ENCODE results near the gene SEPTIN1.
"Not testable (repeated sequence)": the region's sequence is repeated elsewhere in the genome, so short reads cannot be mapped to it uniquely, and the experiment has no call there.

Gene SEPTIN1

GRCh38 chr16:30357085-30357714 lies 25.2 kb downstream of the SEPTIN1 start:
- no peak for DNase-seq

DNA sequence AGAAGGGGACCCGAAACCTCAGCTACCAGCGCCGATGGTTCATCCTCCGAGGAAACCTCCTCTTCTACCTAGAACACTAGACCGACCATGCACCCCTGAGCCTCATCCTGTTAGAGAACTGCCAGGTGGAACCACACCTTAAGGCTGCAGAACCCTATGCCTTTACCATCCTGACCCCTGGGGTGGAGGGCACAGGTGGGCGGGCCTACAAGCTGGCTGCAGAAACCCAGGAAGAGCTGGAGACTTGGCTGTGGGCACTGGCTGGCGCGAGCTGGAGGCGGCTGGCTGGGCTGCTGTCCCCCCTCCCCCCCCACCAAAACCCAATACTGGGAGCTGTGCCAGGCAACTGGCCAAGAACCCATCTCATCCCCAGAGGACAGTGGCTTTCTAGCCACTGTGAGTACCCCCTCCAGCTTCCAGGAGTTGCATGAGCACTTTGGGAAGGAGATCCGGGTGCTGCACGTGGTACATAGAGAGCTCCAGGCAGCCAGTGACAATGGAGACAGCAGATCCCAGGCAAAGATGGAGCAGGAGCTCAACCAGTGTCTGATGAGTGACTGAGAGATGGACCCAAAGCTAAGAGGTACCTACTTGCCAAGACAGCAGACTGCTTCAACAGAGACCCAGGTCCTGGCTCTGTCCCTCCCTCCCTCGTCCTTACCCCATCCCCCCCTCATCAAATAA lies 25.8 kb downstream of the SEPTIN1 start:
- no peak for DNase-seq

GRCh38 chr16:30355954-30356308 lies 26.4 kb downstream of the SEPTIN1 start:
- DNase-seq, result no peak

- peak; percentile 85 for DNase-seq
Observed at GRCh38 chr16:30355144-30355953, 27.0 kb downstream of the SEPTIN1 start, which contains the start of gene CD2BP2. CD2BP2 (minus strand) TSS chr16:30355308; CDS start chr16:30354681, 627 bp downstream.

GRCh38 chr16:30354423-30355143 lies 27.8 kb downstream of the SEPTIN1 start:
- DNase-seq, result no peak

- DNase-seq, result no peak
Observed at GRCh38 chr16:30353438-30354129, 28.8 kb downstream of the SEPTIN1 start.

- DNase-seq, result no peak
Observed at GRCh38 chr16:30352488-30353401, 29.6 kb downstream of the SEPTIN1 start.

DNA sequence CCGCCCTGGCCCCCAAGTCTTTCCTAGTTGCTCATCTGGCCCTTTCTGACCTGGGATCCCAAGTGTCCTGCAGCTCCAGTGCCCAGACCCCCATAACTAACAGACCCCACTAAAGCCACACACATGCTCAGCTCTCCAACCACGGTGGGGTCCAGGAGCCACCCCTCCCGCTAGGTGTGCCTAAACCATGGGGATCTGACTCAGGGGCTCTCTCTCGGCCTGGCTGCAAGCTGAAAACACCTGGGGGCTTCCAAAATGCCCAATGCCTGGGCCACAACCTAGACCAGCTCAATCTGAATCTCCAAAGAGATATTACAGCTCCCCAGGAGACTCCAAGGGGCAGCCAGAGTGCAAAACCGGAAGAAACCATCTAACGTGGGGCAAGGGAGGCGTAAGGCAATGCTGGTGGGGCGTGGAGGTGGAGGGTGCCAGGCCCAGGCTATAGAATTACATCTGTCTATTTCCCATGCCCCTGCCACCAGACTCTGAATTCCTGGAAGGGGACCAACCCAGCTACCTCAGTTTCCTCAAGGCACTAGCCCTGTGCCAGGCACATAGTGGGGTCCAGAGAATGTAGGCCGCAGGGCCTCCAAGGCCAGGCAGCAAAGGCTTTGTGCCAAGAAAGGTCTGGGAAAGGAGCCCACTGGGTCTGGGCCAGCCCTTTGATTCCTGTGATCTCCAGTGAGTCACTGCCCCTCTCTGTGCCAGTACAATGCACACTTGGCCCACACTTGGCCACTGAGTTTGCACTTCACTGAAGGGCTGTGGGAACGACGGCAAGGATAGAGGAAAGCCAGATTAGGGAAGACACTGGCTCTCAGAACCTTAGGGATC lies 30.6 kb downstream of the SEPTIN1 start:
- DNase-seq, result no peak

GRCh38 chr16:30351001-30351441 lies 31.3 kb downstream of the SEPTIN1 start:
- no peak for DNase-seq

- DNase-seq, result no peak
Observed at GRCh38 chr16:30350134-30350871, 32.1 kb downstream of the SEPTIN1 start.

DNA sequence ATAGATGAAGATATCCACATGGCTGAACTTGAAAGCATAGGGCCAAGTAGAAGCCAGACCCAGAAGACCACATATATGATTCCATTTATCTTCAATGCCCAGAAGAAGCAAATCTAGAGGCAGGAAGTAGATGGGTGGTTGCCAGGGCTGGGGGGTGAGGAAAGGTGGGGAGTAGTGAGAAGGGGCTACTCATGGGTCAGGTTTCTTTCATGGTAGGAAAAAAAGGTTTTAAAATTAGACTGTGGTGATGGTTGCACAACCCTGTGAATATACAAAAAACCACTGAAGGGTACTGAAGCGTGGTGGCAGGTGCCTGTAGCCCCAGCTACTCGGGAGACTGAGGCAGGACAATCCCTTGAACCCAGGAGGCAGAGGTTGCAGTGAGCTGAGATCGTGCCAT lies 32.7 kb downstream of the SEPTIN1 start:
- DNase-seq, result no peak

GRCh38 chr16:30348929-30349328 lies 33.4 kb downstream of the SEPTIN1 start:
- DNase-seq, result no peak

- DNase-seq, result no peak
Observed at GRCh38 chr16:30348113-30348512, 34.2 kb downstream of the SEPTIN1 start.

DNA sequence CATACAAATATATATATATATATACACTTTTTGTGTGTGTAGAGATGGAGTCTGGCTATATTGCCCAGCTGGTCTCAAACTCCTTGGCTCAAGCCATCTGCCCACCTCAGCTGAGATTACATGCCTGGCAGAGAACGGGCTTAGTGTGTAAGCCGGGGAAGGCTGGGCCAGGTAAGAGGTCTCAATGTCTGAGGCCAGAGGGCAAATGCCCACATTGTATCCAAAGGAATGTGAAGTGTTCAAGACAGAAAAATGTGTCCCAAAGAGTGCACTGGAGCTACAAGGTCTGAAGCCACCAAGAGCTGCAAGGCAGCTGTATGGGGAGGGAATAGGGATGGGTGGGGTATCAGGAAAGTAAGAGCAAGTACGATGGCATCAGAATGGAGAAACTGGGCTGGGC lies 36.1 kb downstream of the SEPTIN1 start:
- no peak for DNase-seq

DNA sequence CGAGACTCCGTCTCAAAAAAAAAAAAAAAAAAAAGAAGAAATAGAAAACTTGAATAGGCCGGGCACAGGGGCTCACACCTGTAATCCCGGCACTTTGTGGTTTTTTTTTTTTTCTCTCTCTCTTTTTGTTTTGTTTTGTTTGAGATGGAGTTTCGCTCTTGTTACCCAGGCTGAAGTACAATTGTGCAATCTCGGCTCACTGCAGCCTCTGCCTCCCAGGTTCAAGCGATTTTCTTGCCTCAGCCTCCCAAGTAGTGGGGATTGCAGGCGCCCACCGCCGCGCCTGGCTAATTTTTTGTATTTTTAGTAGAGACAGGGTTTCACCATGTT lies 38.9 kb downstream of the SEPTIN1 start:
- not testable (repeated sequence) for DNase-seq

- DNase-seq, result no peak
Observed at GRCh38 chr16:30342751-30343490, 39.4 kb downstream of the SEPTIN1 start.

DNA sequence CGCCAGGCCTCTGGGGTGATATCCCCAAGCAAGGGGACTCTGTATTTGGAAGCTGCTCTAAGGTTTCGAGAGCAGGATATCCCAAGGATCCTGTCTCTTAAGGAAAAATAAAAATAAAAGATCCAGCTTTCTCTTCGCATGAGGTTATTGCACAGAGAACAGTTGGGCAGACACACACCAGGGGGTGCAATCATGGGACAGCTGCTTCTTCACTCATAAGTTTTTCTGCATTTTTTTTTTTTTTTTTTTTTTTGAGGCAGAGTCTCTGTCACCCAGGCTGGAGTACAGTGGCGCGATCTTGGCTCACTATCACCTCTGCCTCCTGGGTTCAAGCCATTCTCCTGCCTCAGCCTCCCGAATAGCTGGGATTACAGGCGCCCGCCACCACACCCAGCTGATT lies 40.4 kb downstream of the SEPTIN1 start:
- not testable (repeated sequence) for DNase-seq

- no peak for DNase-seq
Observed at GRCh38 chr16:30340621-30341020, 41.7 kb downstream of the SEPTIN1 start.

GRCh38 chr16:30338715-30339114 lies 43.6 kb downstream of the SEPTIN1 start:
- DNase-seq, result not testable (repeated sequence)

All from central memory CD4-positive, alpha-beta T cell (primary cell).